Measurements from ENCODE around the gene DOK5. TPM values are rescaled to one million over a fixed set of nuclear protein-coding genes. Genes with fewer than 3 reads are reported as not detected.

The DOK5 gene
- total RNA-seq, 1 donor from 2014 or later, result 31.3 TPM

DNA sequence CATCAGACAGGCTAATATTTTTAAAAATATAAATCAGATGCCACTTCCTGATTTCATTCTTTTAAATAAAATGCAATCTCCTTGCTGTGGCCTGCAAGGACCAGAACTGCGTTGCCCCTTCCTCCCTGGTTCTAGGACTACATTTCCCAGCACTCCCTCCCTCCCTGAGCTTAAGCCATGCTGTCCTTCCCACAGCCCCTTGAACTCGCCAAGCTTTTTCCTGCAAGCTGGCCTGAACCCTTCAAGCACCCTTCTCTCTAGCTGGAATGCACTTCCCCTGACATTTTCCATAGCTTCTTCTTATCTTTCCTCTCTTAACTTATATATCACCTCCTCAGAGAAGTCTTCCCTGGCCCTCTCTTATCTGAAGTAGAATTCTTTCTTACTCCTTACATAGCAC is 6.1 kb upstream of the DOK5 start:
- H3K27me3 ChIP-seq (ENCODE audit: control insufficient read depth in 3 of 3, insufficient read depth in 3 of 3, low read length in 3 of 3), result no peaks in the 10 kb centered on the region
- no peaks in the 10 kb centered on the region for H3K9me3 ChIP-seq (ENCODE audit: control insufficient read depth in 3 of 3, low read length in 3 of 3)
- H3K4me1 ChIP-seq (ENCODE audit: control insufficient read depth in 3 of 3, insufficient read depth in 3 of 3, low read length in 3 of 3), result peaks cover 6 to 24% (median 8%) of the 10 kb centered on the region in 3 donors
- no peak overlapping the region for H3K9ac ChIP-seq (ENCODE audit: low read depth in 1 of 3, low read length in 3 of 3)
- H3K27ac ChIP-seq (ENCODE audit: low read depth, low read length), result peak overlapping the region; percentile 14
- peak overlapping the region in 1 of 3 donors; percentile 25 for H3K4me3 ChIP-seq (ENCODE audit: low read length in 3 of 3)
- no peaks in the 10 kb centered on the region for H3K36me3 ChIP-seq (ENCODE audit: control insufficient read depth in 3 of 3, insufficient read depth in 3 of 3, low read length in 3 of 3)

DNA sequence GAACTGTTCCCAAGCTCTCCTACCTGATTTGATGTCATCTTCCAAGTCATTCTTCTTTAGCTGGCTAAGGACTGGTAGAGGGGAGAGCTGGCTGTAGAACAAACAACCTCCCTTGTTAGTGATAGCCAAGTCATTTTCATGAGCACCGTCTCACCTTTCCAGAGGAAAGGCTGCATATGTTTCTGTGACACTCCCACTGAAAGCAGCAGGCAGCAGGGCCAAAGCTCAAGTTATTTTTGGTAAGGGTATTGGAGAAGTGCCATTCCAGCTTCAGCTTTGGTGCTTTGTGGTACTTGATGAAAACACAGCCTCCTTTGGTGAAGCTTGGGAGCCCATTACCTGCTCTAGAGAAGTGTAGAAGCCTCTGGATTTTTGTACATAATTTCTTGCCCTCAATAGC is 5.4 kb upstream of the DOK5 start:
- peak overlapping the region; percentile 14 for H3K27ac ChIP-seq (ENCODE audit: low read depth, low read length)

DNA sequence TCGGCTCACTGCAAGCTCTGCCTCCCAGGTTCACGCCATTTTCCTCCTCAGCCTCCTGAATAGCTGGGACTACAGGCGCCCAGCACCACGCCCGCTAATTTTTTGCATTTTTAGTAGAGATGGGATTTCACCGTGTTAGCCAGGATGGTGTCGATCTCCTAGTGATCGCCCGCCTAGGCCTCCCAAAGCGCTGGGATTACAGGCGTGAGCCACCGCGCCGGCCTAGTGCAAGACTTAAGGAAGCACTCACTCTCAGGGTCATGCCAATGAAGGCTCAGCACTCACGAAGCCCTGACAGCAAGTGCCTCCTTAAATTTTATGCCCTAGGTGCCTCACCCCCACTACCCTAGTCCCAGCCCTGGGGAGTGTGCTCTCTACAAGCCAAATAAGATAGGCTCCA is 4.7 kb upstream of the DOK5 start:
- Histone ChIP-seq H3K27ac (ENCODE audit: low read depth, low read length) (peak overlapping the region; percentile 14), H3K4me1 (ENCODE audit: control insufficient read depth in 3 of 3, insufficient read depth in 3 of 3, low read length in 3 of 3) (peaks cover 6 to 33% (median 8%) of the 10 kb centered on the region in 3 donors)

More for the DNA sequence above, 5.4 kb upstream of the DOK5 start:
- Histone ChIP-seq H3K27me3 (ENCODE audit: control insufficient read depth in 3 of 3, insufficient read depth in 3 of 3, low read length in 3 of 3) (no peaks in the 10 kb centered on the region), H3K9ac (ENCODE audit: low read depth in 1 of 3, low read length in 3 of 3) (no peak overlapping the region), H3K4me1 (ENCODE audit: control insufficient read depth in 3 of 3, insufficient read depth in 3 of 3, low read length in 3 of 3) (peaks cover 6 to 30% (median 8%) of the 10 kb centered on the region in 3 donors), H3K9me3 (ENCODE audit: control insufficient read depth in 3 of 3, low read length in 3 of 3) (no peaks in the 10 kb centered on the region), H3K36me3 (ENCODE audit: control insufficient read depth in 3 of 3, insufficient read depth in 3 of 3, low read length in 3 of 3) (no peaks in the 10 kb centered on the region), H3K4me3 (ENCODE audit: low read length in 3 of 3) (peak overlapping the region in 1 of 3 donors; percentile 39)

DNA sequence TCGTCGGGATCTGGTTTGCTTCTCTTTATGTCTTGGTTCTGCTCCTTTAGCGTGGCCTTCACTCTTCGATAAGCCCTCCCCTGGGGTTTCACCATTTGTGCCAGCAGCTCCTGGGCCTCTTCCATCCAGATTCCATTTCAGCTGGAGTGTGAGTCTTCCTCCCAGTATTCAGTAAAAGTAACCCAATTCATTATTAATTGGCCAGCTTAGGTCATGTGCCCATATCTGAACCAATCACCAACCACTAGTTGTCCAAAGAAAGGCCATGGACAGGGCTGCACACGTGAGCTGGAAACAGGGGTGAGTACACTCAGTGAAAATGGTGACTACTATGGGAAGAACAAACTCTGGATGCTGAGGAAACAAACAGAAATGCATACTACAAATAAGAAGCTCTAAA is 2.8 kb upstream of the DOK5 start:
- Histone ChIP-seq H3K9ac (ENCODE audit: low read depth in 1 of 3, low read length in 3 of 3) (no peak overlapping the region), H3K27me3 (ENCODE audit: control insufficient read depth in 3 of 3, insufficient read depth in 3 of 3, low read length in 3 of 3) (peaks cover 0 to 12% (median 4%) of the 10 kb centered on the region in 3 donors), H3K36me3 (ENCODE audit: control insufficient read depth in 3 of 3, insufficient read depth in 3 of 3, low read length in 3 of 3) (no peaks in the 10 kb centered on the region), H3K4me3 (ENCODE audit: low read length in 3 of 3) (no peak overlapping the region), H3K9me3 (ENCODE audit: control insufficient read depth in 3 of 3, low read length in 3 of 3) (no peaks in the 10 kb centered on the region), H3K27ac (ENCODE audit: low read depth, low read length) (no peak overlapping the region), H3K4me1 (ENCODE audit: control insufficient read depth in 3 of 3, insufficient read depth in 3 of 3, low read length in 3 of 3) (peaks cover 12 to 36% (median 18%) of the 10 kb centered on the region in 3 donors)

More for the DNA sequence above, 4.7 kb upstream of the DOK5 start:
- no peak overlapping the region for H3K4me3 ChIP-seq (ENCODE audit: low read length in 3 of 3)
- H3K9ac ChIP-seq (ENCODE audit: low read depth in 1 of 3, low read length in 3 of 3), result no peak overlapping the region
- H3K9me3 ChIP-seq (ENCODE audit: control insufficient read depth in 3 of 3, low read length in 3 of 3), result no peaks in the 10 kb centered on the region
- peaks cover 0 to 2% (median 0%) of the 10 kb centered on the region in 3 donors for H3K27me3 ChIP-seq (ENCODE audit: control insufficient read depth in 3 of 3, insufficient read depth in 3 of 3, low read length in 3 of 3)
- no peaks in the 10 kb centered on the region for H3K36me3 ChIP-seq (ENCODE audit: control insufficient read depth in 3 of 3, insufficient read depth in 3 of 3, low read length in 3 of 3)

DNA sequence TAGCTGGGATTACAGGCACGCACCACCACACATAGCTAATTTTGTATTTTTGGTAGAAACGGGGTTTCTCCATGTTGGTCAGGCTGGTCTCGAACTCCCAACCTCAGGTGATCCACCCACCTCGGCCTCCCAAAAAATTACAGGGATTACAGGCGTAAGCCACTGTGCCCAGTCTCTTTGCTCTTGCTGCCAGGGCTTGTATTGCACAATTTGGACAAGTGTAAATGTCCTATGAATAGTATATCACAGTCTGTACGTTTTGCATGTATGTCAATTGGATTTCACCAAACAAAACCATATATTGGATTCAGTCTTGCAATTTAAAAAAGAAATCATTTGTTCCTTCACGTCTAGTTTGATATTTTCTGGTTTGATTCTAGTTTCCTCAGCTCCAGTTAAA is 2.1 kb upstream of the DOK5 start:
- H3K9ac ChIP-seq (ENCODE audit: low read depth in 1 of 3, low read length in 3 of 3), result no peak overlapping the region
- H3K36me3 ChIP-seq (ENCODE audit: control insufficient read depth in 3 of 3, insufficient read depth in 3 of 3, low read length in 3 of 3), result no peaks in the 10 kb centered on the region
- H3K9me3 ChIP-seq (ENCODE audit: control insufficient read depth in 3 of 3, low read length in 3 of 3), result no peaks in the 10 kb centered on the region
- peaks cover 0 to 12% (median 4%) of the 10 kb centered on the region in 3 donors for H3K27me3 ChIP-seq (ENCODE audit: control insufficient read depth in 3 of 3, insufficient read depth in 3 of 3, low read length in 3 of 3)
- H3K27ac ChIP-seq (ENCODE audit: low read depth, low read length), result no peak overlapping the region
- peaks cover 12 to 35% (median 23%) of the 10 kb centered on the region in 3 donors for H3K4me1 ChIP-seq (ENCODE audit: control insufficient read depth in 3 of 3, insufficient read depth in 3 of 3, low read length in 3 of 3)
- H3K4me3 ChIP-seq (ENCODE audit: low read length in 3 of 3), result no peak overlapping the region

DNA sequence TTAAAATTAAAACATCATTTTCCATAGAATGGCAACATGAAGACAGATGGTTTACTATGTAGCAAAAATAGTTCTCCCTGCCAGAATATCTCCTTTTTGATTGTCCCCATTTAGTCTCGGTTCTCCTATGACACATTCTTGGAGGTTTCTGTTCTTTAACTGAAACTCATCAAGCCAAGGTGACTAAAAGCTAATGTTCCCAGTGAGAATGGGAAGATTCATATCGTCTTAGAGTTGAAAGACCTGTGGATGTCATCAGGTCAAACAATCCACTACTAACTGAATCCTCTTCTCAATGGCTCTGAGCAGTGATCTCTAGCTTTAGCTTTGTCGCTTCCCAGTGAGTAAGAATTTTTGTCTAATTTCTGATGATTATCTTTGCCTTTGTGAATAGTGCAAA is 1.3 kb upstream of the DOK5 start:
- Histone ChIP-seq H3K27me3 (ENCODE audit: control insufficient read depth in 3 of 3, insufficient read depth in 3 of 3, low read length in 3 of 3) (peaks cover 0 to 12% (median 4%) of the 10 kb centered on the region in 3 donors), H3K36me3 (ENCODE audit: control insufficient read depth in 3 of 3, insufficient read depth in 3 of 3, low read length in 3 of 3) (no peaks in the 10 kb centered on the region), H3K9ac (ENCODE audit: low read depth in 1 of 3, low read length in 3 of 3) (no peak overlapping the region), H3K4me1 (ENCODE audit: control insufficient read depth in 3 of 3, insufficient read depth in 3 of 3, low read length in 3 of 3) (peaks cover 12 to 38% (median 24%) of the 10 kb centered on the region in 3 donors), H3K4me3 (ENCODE audit: low read length in 3 of 3) (no peak overlapping the region), H3K27ac (ENCODE audit: low read depth, low read length) (no peak overlapping the region), H3K9me3 (ENCODE audit: control insufficient read depth in 3 of 3, low read length in 3 of 3) (no peaks in the 10 kb centered on the region)

DNA sequence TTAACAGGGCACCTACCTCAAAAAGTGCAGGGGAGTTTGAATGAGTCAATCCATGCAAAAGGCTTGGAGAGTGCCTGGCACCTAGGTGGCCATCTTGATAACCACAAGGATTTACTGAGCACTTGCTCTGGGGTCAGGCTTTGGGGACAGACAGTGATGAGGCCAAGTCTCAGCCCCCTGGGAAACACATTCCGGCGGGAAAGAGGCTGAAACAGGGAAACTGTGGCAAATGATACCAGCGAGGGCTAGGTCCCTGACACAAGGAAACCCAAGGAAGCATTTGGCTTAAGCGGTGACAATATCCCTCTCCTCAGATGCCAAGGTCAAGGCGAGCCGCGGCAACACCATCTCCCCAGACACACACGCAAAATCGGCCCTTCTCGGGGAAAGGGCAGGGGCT is 527 bp upstream of the DOK5 start:
- Histone ChIP-seq H3K27ac (ENCODE audit: low read depth, low read length) (peak overlapping the region; percentile 87), H3K36me3 (ENCODE audit: control insufficient read depth in 3 of 3, insufficient read depth in 3 of 3, low read length in 3 of 3) (no peaks in the 10 kb centered on the region), H3K4me3 (ENCODE audit: low read length in 3 of 3) (peak overlapping the region; percentile 49 to 86 (median 68)), H3K27me3 (ENCODE audit: control insufficient read depth in 3 of 3, insufficient read depth in 3 of 3, low read length in 3 of 3) (peaks cover 0 to 15% (median 4%) of the 10 kb centered on the region in 3 donors), H3K9me3 (ENCODE audit: control insufficient read depth in 3 of 3, low read length in 3 of 3) (no peaks in the 10 kb centered on the region), H3K9ac (ENCODE audit: low read depth in 1 of 3, low read length in 3 of 3) (peak overlapping the region in 1 of 3 donors; percentile 86), H3K4me1 (ENCODE audit: control insufficient read depth in 3 of 3, insufficient read depth in 3 of 3, low read length in 3 of 3) (peaks cover 8 to 31% (median 20%) of the 10 kb centered on the region in 3 donors)

DNA sequence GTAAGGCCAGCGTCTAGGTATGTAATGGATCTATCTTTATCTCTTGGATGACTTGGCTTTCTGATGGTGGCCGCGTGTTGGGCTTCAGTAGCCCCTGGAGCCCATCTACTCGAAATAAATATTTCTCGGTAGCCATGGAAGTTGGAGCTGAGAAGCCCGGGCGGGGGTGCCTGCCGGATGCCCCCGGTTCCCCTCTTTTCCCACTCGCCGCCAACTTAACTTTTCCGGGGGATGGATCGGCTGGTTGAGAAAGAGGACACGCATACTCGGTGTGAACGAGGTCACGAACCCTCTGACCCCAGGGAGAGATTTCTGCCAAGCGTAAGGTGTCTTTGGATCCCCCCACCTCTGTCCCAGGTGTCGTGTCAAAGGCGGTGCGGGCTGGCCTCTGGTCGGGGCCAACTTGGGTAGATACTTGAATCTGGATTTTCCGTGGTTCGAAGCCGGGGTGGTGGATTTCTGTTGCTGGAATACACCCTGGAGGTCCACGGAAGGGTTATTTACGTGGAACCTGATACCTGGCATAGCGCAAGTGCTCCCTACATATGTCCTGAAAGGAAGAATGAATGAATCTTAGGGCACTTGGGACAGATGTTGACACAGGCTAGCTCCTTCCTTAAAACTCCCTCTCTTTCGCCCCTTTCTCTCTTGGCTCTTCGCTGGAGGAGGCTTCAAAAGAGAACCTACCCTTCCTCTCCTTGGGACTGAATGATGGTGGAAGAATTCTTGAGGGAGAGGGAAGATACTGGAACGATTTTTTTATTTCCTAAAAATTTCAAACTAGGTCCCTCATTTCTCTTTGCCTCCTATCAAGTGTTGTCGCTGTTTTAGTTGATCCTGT is 996 bp downstream of the DOK5 start:
- Histone ChIP-seq H3K36me3 (ENCODE audit: control insufficient read depth in 3 of 3, insufficient read depth in 3 of 3, low read length in 3 of 3) (no peaks in the 10 kb centered on the region), H3K27ac (ENCODE audit: low read depth, low read length) (peak overlapping the region; percentile 87), H3K9ac (ENCODE audit: low read depth in 1 of 3, low read length in 3 of 3) (peak overlapping the region; percentile 77 to 86 (median 78)), H3K27me3 (ENCODE audit: control insufficient read depth in 3 of 3, insufficient read depth in 3 of 3, low read length in 3 of 3) (peaks cover 0 to 15% (median 4%) of the 10 kb centered on the region in 3 donors), H3K4me1 (ENCODE audit: control insufficient read depth in 3 of 3, insufficient read depth in 3 of 3, low read length in 3 of 3) (peaks cover 6 to 22% (median 16%) of the 10 kb centered on the region in 3 donors), H3K4me3 (ENCODE audit: low read length in 3 of 3) (peak overlapping the region; percentile 68 to 86 (median 73)), H3K9me3 (ENCODE audit: control insufficient read depth in 3 of 3, low read length in 3 of 3) (no peaks in the 10 kb centered on the region)

DNA sequence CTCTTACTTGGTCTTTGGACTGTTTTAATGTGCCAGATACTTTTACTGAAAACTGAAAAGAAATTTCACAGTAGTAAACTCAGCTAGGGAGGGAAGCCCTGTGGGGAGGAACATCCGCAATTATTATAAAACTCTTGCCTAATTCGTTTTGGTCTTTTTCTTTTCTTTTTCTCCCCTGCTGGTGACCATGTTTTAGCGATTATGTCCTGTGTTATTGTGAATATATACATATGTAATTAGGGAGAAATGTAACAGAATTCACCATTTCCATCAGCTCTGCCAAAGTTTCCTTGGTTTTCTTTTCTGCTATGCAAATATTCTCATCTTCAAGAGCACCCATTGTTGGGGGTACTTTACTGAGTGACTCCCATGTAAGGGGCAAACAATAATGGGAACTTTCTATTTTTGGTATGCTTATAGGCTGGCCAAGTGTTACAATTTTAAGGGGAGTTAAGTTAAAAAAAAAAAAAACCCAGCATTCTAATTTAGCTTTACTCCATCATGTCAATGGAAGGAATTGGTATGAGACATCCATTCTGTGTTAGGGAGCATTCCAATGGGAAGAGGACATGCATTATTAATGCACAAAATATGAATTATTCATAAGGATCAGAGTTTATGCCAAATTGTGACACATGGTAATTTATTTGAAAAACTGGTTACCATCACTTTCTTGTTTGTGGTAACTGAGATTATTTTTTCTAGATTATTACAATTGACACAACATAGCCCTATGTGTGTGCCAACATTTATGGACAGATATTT is 2.0 kb downstream of the DOK5 start:
- Histone ChIP-seq H3K27me3 (ENCODE audit: control insufficient read depth in 3 of 3, insufficient read depth in 3 of 3, low read length in 3 of 3) (peaks cover 0 to 15% (median 4%) of the 10 kb centered on the region in 3 donors), H3K27ac (ENCODE audit: low read depth, low read length) (peak overlapping the region; percentile 87), H3K36me3 (ENCODE audit: control insufficient read depth in 3 of 3, insufficient read depth in 3 of 3, low read length in 3 of 3) (no peaks in the 10 kb centered on the region), H3K4me3 (ENCODE audit: low read length in 3 of 3) (peak overlapping the region in 2 of 3 donors; percentile 68 to 73), H3K4me1 (ENCODE audit: control insufficient read depth in 3 of 3, insufficient read depth in 3 of 3, low read length in 3 of 3) (peaks cover 6 to 22% (median 16%) of the 10 kb centered on the region in 3 donors), H3K9ac (ENCODE audit: low read depth in 1 of 3, low read length in 3 of 3) (peak overlapping the region in 2 of 3 donors; percentile 77 to 86), H3K9me3 (ENCODE audit: control insufficient read depth in 3 of 3, low read length in 3 of 3) (no peaks in the 10 kb centered on the region)
